Heart left ventricle (tissue), 13 donors: ENCODE data around the gene EYS.

ENCODE experiments used
- POLR2A ChIP-seq, 2 donors: fragments of 450-650 bp; IDR thresholded peaks; one replicate each; pipeline ENCODE4 v1.6.1; 2017; ENCODE audit warnings: antibody characterized with exemption in 2 of 2, mild to moderate bottlenecking in 2 of 2, moderate library complexity in 2 of 2
- TF ChIP-seq, protein P1 (sequence below), 12 donors: fragments of 200-600 bp; sonication (generic) in 4 of 12; IDR thresholded peaks; one replicate each; pipeline versions ENCODE4 v1.5.0 to v1.8.0; 2018 to 2022; ENCODE audit warnings: antibody characterized with exemption in 12 of 12, mild to moderate bottlenecking in 5 of 12
- donor health status: ischemic (EF 13 %, LVEDD 7.1; RV severe dilation, severe dysfunction).
- donor health status: DM: no; HTN: yes; CAD: no.
- donor health status: DM: no; HTN: no; CAD: no.
- donor health status: ischemic (EF 25% LVEDD 6.9; RV normal size, moderate dysfunction).
- donor health status: ischemic (EF 25% LVEDD 5.7; RV mildly dilated, moderate dysfunction).
- donor health status: ischemic (EF 35%, LVEDD 5.7; RV mildly dilated, moderate dysfunction).
- donor health status: nonischemic (EF 11% LVEDD 7.7; RV severe dilation, severe dysfunction).
- donor health status: DM: yes; HTN: yes; CAD: no.
- donor health status: PGD.
- donor health status: ischemic (EF 29% LVEDD 5.4; RV normal size, mild dysfunction).
- donor health status: nonischemic (EF 23%, LVEDD 6.1; RV moderate dilation, normal function).

GRCh38 chr6:63887002-63887751 lies 1819.8 kb downstream of the EYS start:
- TF ChIP-seq POLR2A (IDR thresholded peaks at IDR 0.05): no peak
- TF ChIP-seq, protein P1, sequence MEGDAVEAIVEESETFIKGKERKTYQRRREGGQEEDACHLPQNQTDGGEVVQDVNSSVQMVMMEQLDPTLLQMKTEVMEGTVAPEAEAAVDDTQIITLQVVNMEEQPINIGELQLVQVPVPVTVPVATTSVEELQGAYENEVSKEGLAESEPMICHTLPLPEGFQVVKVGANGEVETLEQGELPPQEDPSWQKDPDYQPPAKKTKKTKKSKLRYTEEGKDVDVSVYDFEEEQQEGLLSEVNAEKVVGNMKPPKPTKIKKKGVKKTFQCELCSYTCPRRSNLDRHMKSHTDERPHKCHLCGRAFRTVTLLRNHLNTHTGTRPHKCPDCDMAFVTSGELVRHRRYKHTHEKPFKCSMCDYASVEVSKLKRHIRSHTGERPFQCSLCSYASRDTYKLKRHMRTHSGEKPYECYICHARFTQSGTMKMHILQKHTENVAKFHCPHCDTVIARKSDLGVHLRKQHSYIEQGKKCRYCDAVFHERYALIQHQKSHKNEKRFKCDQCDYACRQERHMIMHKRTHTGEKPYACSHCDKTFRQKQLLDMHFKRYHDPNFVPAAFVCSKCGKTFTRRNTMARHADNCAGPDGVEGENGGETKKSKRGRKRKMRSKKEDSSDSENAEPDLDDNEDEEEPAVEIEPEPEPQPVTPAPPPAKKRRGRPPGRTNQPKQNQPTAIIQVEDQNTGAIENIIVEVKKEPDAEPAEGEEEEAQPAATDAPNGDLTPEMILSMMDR (IDR thresholded peaks at IDR 0.05): no peak
